ENCODE results near the gene CARNS1.
A peak's percentile ranks its signal among the peaks of the same experiment; 100 is the strongest.

Gene CARNS1

DNA sequence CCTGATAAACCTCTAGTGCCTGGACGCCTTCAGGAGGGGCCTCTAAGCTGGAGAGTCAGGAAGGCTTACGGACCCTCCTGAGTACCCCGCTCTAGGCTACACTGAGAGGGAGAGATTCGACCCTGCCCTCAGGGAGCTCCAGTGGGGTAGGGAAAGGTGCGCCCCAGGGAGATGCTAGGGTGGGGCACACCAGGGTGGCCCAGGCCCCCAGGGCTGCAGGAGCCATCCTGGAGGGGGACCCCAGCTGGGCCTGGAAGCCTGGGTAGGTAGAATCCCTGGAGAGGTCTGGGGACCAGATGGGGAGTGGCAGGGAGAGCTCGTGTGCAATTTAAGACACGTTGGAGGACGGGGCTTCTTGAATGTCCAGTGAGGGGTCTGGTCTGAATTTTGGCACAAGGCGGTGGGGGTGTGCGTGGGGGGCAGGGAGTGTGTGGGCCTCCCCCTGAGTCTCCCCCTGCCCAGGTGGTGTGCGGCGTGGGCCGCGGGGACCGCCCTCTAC lies 4.7 kb downstream of the CARNS1 start:
- peak overlapping the region; percentile 75 for H3K4me2 ChIP-seq (ENCODE audit: low read depth, low read length, poor library complexity, severe bottlenecking)
- H3F3A ChIP-seq (ENCODE audit: low read depth): 0 out of 2 replicates have a peak, but pooled peaks cover under 1% of the 10 kb centered on the region
- H3K79me2 ChIP-seq (ENCODE audit: insufficient read depth, low read length): peaks cover 23% of the 10 kb centered on the region; the same call in 1 of the 2 replicates
- H3K36me3 ChIP-seq (ENCODE audit: insufficient read depth, low read length): no peaks in the 10 kb centered on the region
- no peaks in the 10 kb centered on the region for H3K27me3 ChIP-seq (ENCODE audit: insufficient read depth, low read length, poor library complexity, severe bottlenecking)
- TF ChIP-seq EZH2phosphoT487 (IDR thresholded peaks at IDR 0.05; ENCODE audit: borderline replicate concordance): no peak
- TF ChIP-seq, protein P1, sequence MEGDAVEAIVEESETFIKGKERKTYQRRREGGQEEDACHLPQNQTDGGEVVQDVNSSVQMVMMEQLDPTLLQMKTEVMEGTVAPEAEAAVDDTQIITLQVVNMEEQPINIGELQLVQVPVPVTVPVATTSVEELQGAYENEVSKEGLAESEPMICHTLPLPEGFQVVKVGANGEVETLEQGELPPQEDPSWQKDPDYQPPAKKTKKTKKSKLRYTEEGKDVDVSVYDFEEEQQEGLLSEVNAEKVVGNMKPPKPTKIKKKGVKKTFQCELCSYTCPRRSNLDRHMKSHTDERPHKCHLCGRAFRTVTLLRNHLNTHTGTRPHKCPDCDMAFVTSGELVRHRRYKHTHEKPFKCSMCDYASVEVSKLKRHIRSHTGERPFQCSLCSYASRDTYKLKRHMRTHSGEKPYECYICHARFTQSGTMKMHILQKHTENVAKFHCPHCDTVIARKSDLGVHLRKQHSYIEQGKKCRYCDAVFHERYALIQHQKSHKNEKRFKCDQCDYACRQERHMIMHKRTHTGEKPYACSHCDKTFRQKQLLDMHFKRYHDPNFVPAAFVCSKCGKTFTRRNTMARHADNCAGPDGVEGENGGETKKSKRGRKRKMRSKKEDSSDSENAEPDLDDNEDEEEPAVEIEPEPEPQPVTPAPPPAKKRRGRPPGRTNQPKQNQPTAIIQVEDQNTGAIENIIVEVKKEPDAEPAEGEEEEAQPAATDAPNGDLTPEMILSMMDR (conservative IDR thresholded peaks at IDR 0.05; ENCODE audit: low read length): no peak
- no peaks in the 10 kb centered on the region for H4K20me1 ChIP-seq (ENCODE audit: insufficient read depth, low read length, poor library complexity, severe bottlenecking)
- H3K9ac ChIP-seq (ENCODE audit: low read depth, low read length, poor library complexity, severe bottlenecking): peak overlapping the region; percentile 72
- H3K4me1 ChIP-seq (ENCODE audit: insufficient read depth, low read length, poor library complexity, severe bottlenecking): peaks cover 48% of the 10 kb centered on the region
- H3K9me2 ChIP-seq (replicated peaks; ENCODE audit: low read depth, low read length): no peaks in the 10 kb centered on the region
- H3K4me3 ChIP-seq (ENCODE audit: low read length, poor library complexity, severe bottlenecking): peak overlapping the region; percentile 74
- H2AFZ ChIP-seq (ENCODE audit: low read length): no peak overlapping the region
- H3K9me3 ChIP-seq (ENCODE audit: insufficient read depth, low read depth, low read length): no peaks in the 10 kb centered on the region

- Histone ChIP-seq H3K79me2 (ENCODE audit: insufficient read depth, low read length) (peaks cover 23% of the 10 kb centered on the region; the same call in 1 of the 2 replicates), H3F3A (ENCODE audit: low read depth) (peaks cover 4% of the 10 kb centered on the region; the same call in 1 of the 2 replicates), H2AFZ (ENCODE audit: low read length) (no peak overlapping the region), H3K4me2 (ENCODE audit: low read depth, low read length, poor library complexity, severe bottlenecking) (peak overlapping the region; percentile 75), H3K9me2 (replicated peaks; ENCODE audit: low read depth, low read length) (no peaks in the 10 kb centered on the region), H3K4me3 (ENCODE audit: low read length, poor library complexity, severe bottlenecking) (peak overlapping the region; percentile 74), H3K9ac (ENCODE audit: low read depth, low read length, poor library complexity, severe bottlenecking) (peak overlapping the region; percentile 72), H4K20me1 (ENCODE audit: insufficient read depth, low read length, poor library complexity, severe bottlenecking) (no peaks in the 10 kb centered on the region), H3K36me3 (ENCODE audit: insufficient read depth, low read length) (no peaks in the 10 kb centered on the region), H3K9me3 (ENCODE audit: insufficient read depth, low read depth, low read length) (no peaks in the 10 kb centered on the region), H3K27me3 (ENCODE audit: insufficient read depth, low read length, poor library complexity, severe bottlenecking) (no peaks in the 10 kb centered on the region), H3K4me1 (ENCODE audit: insufficient read depth, low read length, poor library complexity, severe bottlenecking) (peaks cover 48% of the 10 kb centered on the region)
- TF ChIP-seq, protein P1 (conservative IDR thresholded peaks at IDR 0.05; ENCODE audit: low read length): no peak
- TF ChIP-seq EZH2phosphoT487 (IDR thresholded peaks at IDR 0.05; ENCODE audit: borderline replicate concordance): no peak
These were observed 5.4 kb downstream of the CARNS1 start for GRCh38 chr11:67420646-67421429.

- TF ChIP-seq, protein P1 (conservative IDR thresholded peaks at IDR 0.05; ENCODE audit: low read length): no peak
- TF ChIP-seq EZH2phosphoT487 (IDR thresholded peaks at IDR 0.05; ENCODE audit: borderline replicate concordance): no peak
- H3K4me1 ChIP-seq (ENCODE audit: insufficient read depth, low read length, poor library complexity, severe bottlenecking): peaks cover 44% of the 10 kb centered on the region
- no peak overlapping the region for H2AFZ ChIP-seq (ENCODE audit: low read length)
- H3K4me3 ChIP-seq (ENCODE audit: low read length, poor library complexity, severe bottlenecking): peak overlapping the region; percentile 20
- H3F3A ChIP-seq (ENCODE audit: low read depth): peaks cover 4% of the 10 kb centered on the region; the same call in 1 of the 2 replicates
- H3K9ac ChIP-seq (ENCODE audit: low read depth, low read length, poor library complexity, severe bottlenecking): no peak overlapping the region
- no peaks in the 10 kb centered on the region for H4K20me1 ChIP-seq (ENCODE audit: insufficient read depth, low read length, poor library complexity, severe bottlenecking)
- no peaks in the 10 kb centered on the region for H3K9me3 ChIP-seq (ENCODE audit: insufficient read depth, low read depth, low read length)
- H3K79me2 ChIP-seq (ENCODE audit: insufficient read depth, low read length): peaks cover 23% of the 10 kb centered on the region; the same call in 1 of the 2 replicates
- H3K27me3 ChIP-seq (ENCODE audit: insufficient read depth, low read length, poor library complexity, severe bottlenecking): no peaks in the 10 kb centered on the region
- no peaks in the 10 kb centered on the region for H3K9me2 ChIP-seq (replicated peaks; ENCODE audit: low read depth, low read length)
- peak overlapping the region; percentile 23 for H3K4me2 ChIP-seq (ENCODE audit: low read depth, low read length, poor library complexity, severe bottlenecking)
- no peaks in the 10 kb centered on the region for H3K36me3 ChIP-seq (ENCODE audit: insufficient read depth, low read length)
These were observed 6.1 kb downstream of the CARNS1 start for GRCh38 chr11:67421430-67422031.

Data from Loucy (cell line).